Transverse colon (tissue), 4 donors: ENCODE results near the gene RACK1. TPM values are rescaled to one million over a fixed set of nuclear protein-coding genes. Genes with fewer than 3 reads are reported as not detected.

ENCODE experiments used
- DNase-seq: peaks from one replicate; pipeline ENCODE4 v3.0.0-alpha.2; 2019
- H3K27ac ChIP-seq, 4 donors: fragments of 200-600 bp; sonication (generic); 2 replicates each; pipeline ENCODE4 v1.5.1; 2016 to 2018; ENCODE audit warnings: inconsistent platforms in 4 of 4
- H3K27me3 ChIP-seq: fragments of 200-600 bp; sonication (generic); 2 replicates; pipeline ENCODE4 v1.5.1; 2017; ENCODE audit warnings: inconsistent platforms
- H3K36me3 ChIP-seq, 4 donors: fragments of 200-600 bp; sonication (generic); 2 replicates each; pipeline ENCODE4 v1.5.1; 2017 to 2019; ENCODE audit warnings: inconsistent platforms in 4 of 4
- H3K4me1 ChIP-seq, 4 donors: fragments of 200-600 bp; sonication (generic); 2 replicates each; pipeline ENCODE4 v1.5.1; 2017 to 2020; ENCODE audit warnings: inconsistent platforms in 4 of 4
- H3K4me3 ChIP-seq, 4 donors: fragments of 200-600 bp; sonication (generic); 1 replicate in 1 of 4; 2 replicates in 3 of 4; pipeline versions ENCODE4 v1.5.1 to v1.6.1; 2017 to 2019; ENCODE audit warnings: inconsistent platforms in 4 of 4
- H3K9me3 ChIP-seq, 2 donors: fragments of 200-600 bp; sonication (generic); 2 replicates each; pipeline ENCODE4 v1.5.1; 2017 to 2019; ENCODE audit warnings: inconsistent platforms in 2 of 2
- EP300 ChIP-seq: sonication (generic); formaldehyde crosslinking; IDR thresholded peaks from one replicate; pipeline ENCODE4 v1.6.1; 2017; ENCODE audit warnings: antibody characterized with exemption, low read depth
- POLR2A ChIP-seq: fragments of 450-650 bp; IDR thresholded peaks from one replicate; pipeline ENCODE4 v1.6.1; 2016; ENCODE audit warnings: antibody characterized with exemption, mild to moderate bottlenecking, moderate library complexity
- POLR2AphosphoS5 ChIP-seq, 3 donors: sonication (generic); formaldehyde crosslinking; IDR thresholded peaks; one replicate each; pipeline ENCODE4 v1.6.1; 2016; ENCODE audit warnings: antibody characterized with exemption in 3 of 3
- WGBS, 2 donors: methylation state at CpG; one replicate each; pipeline ENCODE4 v1.1.5; 2018; ENCODE audit warnings: low coverage in 1 of 2; 5-methylcytosine and 5-hydroxymethylcytosine counted together
- in situ Hi-C, 4 donors: fragments of 200-750 bp; cut with MboI; loops; one replicate each; pipeline versions ENCODE4 v1.15.0 to v1.15.1; 2017; ENCODE audit warnings: low sequenced_read_pairs in 3 of 4, low pct_ligation_motif_present in 1 of 4, low pct_unique_long_range_greater_than_20kb in 1 of 4
- intact Hi-C: fragments of 100-400 bp; cut with DNase I; formaldehyde crosslinking; loops from one replicate; pipeline ENCODE4 v1.15.1; 2023; ENCODE audit warnings: low total_unique reads
- total RNA-seq, 4 donors: library from RNA; depleted of rRNA; stranded (reverse); fragments of >200 nt; gene quantifications; one replicate each; pipeline ENCODE4 v1.1.0, GENCODE V29; 2016
- TF ChIP-seq, protein P1 (sequence below), 5 experiments: fragments of 200-600 bp in 3 of 5; fragments of 450-650 bp in 2 of 5; sonication (generic) in 3 of 5; IDR thresholded peaks; 1 replicate in 2 of 5; 2 replicates in 3 of 5; pipeline ENCODE4 v1.5.1; 2016 to 2017; ENCODE audit warnings: antibody characterized with exemption in 5 of 5, inconsistent platforms in 3 of 5, mild to moderate bottlenecking in 2 of 5, moderate library complexity in 1 of 5

RACK1 gene
- total RNA-seq, 4 donors from 2014 or later = 1,633 to 1,930 (median 1,753) TPM

DNA sequence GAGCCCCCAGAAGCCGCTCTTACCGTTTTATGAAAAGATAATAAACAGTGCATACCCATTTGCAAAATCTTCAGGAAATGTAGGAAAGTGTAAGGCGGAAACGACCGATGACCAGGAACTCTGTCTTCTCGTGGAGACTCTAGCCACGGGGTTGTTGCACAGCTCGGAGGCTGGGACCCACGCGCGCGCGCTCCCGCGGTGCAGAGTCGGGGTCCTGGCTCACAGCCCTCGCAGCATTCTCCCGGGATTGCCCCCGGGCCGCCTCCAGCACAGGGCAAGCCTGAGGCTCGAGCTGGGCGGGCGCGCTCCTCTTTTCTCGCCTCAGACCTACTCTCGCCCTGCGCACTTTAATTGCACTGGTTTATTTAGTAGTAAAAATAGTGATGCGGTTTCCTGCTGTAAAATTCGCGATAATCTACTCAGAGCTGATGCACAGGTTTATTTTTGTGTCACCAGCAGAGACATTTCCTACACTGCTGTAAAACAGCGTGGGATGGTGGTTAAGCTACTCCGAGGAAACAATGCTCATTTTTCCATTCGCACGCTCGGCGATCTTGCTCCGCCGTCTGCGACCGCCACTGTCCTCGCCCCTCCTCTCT is 54.2 kb downstream of the RACK1 start:
- Histone ChIP-seq H3K9me3 (no peaks in the 10 kb centered on the region), H3K27me3 (no peaks in the 10 kb centered on the region), H3K36me3 (no peaks in the 10 kb centered on the region), H3K4me3 (peak overlapping the region; percentile 29 to 74 (median 60)), H3K4me1 (peaks cover 7 to 29% (median 12%) of the 10 kb centered on the region in 4 donors), H3K27ac (peak overlapping the region; percentile 90 to 97 (median 92))
- in situ Hi-C loops = loop anchor here in 1 of 4 donors (5.0 kb wide), 1 partner anchor 73 kb away; the partner anchor contains the start of gene TRIM52
- intact Hi-C loops = loop anchor here (10.0 kb wide), 1 partner anchor 55 kb away; the partner anchor contains the start of gene RACK1
- TF ChIP-seq POLR2AphosphoS5 (IDR thresholded peaks at IDR 0.05) = peak in 1 of 3 donors; percentile 13
- TF ChIP-seq POLR2A = no peak
- no peak for TF ChIP-seq EP300
- TF ChIP-seq, protein P1, sequence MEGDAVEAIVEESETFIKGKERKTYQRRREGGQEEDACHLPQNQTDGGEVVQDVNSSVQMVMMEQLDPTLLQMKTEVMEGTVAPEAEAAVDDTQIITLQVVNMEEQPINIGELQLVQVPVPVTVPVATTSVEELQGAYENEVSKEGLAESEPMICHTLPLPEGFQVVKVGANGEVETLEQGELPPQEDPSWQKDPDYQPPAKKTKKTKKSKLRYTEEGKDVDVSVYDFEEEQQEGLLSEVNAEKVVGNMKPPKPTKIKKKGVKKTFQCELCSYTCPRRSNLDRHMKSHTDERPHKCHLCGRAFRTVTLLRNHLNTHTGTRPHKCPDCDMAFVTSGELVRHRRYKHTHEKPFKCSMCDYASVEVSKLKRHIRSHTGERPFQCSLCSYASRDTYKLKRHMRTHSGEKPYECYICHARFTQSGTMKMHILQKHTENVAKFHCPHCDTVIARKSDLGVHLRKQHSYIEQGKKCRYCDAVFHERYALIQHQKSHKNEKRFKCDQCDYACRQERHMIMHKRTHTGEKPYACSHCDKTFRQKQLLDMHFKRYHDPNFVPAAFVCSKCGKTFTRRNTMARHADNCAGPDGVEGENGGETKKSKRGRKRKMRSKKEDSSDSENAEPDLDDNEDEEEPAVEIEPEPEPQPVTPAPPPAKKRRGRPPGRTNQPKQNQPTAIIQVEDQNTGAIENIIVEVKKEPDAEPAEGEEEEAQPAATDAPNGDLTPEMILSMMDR (IDR thresholded peaks at IDR 0.05) = no peak
- 0 to 1% methylated on average over 13 to 41 of the region's 41 CpGs for WGBS, 2 donors
- peak; percentile 45 for DNase-seq

DNA sequence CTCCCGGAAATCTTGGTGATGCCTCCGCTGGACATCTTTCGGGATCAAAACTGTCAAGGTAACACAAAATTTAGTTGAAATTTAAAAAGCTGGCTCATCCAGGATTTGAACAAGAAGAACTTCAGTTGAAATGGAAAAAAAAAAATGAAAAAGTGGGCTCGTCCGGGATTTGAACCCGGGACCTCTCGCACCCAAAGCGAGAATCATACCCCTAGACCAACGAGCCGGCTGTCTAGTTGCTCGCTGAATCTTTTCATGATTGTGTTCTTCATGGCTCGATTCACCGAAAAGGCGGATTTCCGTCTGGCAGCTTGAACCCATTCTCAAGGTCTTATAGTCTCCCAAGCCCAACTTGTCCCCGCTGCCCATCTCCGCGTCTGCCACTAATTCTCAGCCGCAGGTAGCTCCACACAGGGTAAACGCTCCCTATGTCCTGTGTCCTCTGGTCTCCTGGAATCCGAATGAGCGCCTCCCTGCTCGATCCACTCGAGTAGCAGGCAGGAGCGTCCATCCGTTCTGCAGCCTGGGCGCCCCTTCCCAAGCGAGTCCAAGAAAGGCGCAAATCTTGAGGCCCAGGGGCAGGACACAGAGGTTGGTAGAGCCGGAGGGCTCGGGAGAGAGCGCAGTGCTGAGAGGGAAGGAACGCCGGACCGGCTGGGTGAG is 54.9 kb downstream of the RACK1 start:
- TF ChIP-seq, protein P1 (IDR thresholded peaks at IDR 0.05) = no peak
- TF ChIP-seq EP300 (no peak), POLR2A (peak; percentile 6), POLR2AphosphoS5 (IDR thresholded peaks at IDR 0.05) (peak in 1 of 3 donors; percentile 1)
- in situ Hi-C loops = loop anchor here in 1 of 4 donors (5.0 kb wide), 1 partner anchor 73 kb away; the partner anchor contains the start of gene TRIM52

DNA sequence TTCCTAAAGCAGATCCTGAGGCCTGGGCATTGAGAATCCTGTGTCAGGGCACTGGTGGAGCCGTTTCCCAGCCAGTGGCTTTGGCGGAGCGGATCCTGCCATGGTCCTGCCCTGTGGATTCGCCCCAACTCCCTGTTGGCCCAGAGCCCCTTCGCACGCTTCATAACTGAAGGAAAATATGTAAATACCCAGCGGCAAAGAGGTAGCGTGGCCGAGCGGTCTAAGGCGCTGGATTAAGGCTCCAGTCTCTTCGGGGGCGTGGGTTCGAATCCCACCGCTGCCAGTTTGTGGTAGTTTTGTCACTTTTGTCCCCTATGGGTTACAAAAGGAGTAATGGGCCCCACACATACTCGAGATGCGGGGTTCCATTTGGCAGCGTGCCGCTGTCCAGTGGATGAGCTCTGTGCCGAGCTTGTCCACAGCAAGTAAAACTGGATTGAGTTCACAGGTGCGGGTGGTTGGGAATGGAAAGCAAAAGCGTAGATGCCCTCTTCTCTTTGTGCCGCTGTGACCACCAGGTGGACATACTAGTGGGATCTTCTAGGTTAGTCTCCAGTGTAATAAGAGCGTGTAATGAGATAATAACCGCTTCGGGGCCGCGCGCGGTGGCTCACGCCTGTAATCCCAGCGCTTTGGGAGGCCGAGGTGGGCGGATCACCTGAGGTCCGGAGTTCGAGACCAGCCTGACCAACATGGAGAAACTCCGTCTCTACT is 56.0 kb downstream of the RACK1 start:
- Histone ChIP-seq H3K9me3 (no peaks in the 10 kb centered on the region), H3K4me1 (peaks cover 4 to 37% (median 18%) of the 10 kb centered on the region in 4 donors), H3K36me3 (no peaks in the 10 kb centered on the region), H3K4me3 (peak overlapping the region in 3 of 4 donors; percentile 57 to 74 (median 63)), H3K27me3 (no peaks in the 10 kb centered on the region), H3K27ac (peak overlapping the region; percentile 90 to 97 (median 92))
- TF ChIP-seq, protein P1 (IDR thresholded peaks at IDR 0.05) = peak in 2 of 5 experiments; percentile 36 to 39
- no peak for TF ChIP-seq POLR2A
- peak in 1 of 3 donors; percentile 21 for TF ChIP-seq POLR2AphosphoS5 (IDR thresholded peaks at IDR 0.05)
- whole genome bisulfite sequencing, 2 donors = 3% methylated on average over 37 of the region's 37 CpGs; no CpG with 5 or more reads in 1 of the 2 donors
- in situ Hi-C loops (loop anchor here in 1 of 4 donors (5.0 kb wide), 1 partner anchor 75 kb away; the partner anchor contains the start of gene TRIM52), intact Hi-C loops (loop anchor here (10.0 kb wide), 1 partner anchor 57 kb away; the partner anchor contains the start of gene RACK1)
- DNase-seq = peak; percentile 74

More for the DNA sequence above, 54.9 kb downstream of the RACK1 start:
- WGBS, 2 donors = 1% methylated on average over 18 to 34 of the region's 35 CpGs
- peak; percentile 83 for DNase-seq
- Histone ChIP-seq H3K27ac (peak overlapping the region; percentile 90 to 97 (median 92)), H3K4me3 (peak overlapping the region; percentile 30 to 74 (median 60)), H3K4me1 (peaks cover 7 to 35% (median 15%) of the 10 kb centered on the region in 4 donors), H3K36me3 (no peaks in the 10 kb centered on the region), H3K27me3 (no peaks in the 10 kb centered on the region), H3K9me3 (no peaks in the 10 kb centered on the region)
- intact Hi-C loops = loop anchor here (10.0 kb wide), 1 partner anchor 56 kb away; the partner anchor contains the start of gene RACK1
